Endodermal cell (in vitro differentiated cells): ENCODE data around the gene BACH1. TPM values are rescaled to one million over a fixed set of nuclear protein-coding genes. Genes with fewer than 3 reads are reported as not detected.

Experiments
- DNase-seq: peaks from one replicate; pipeline ENCODE4 v3.0.0-alpha.2; 2017
- H3K27ac ChIP-seq: 2 replicates; pipeline ENCODE4 v1.5.1; 2013; ENCODE audit warnings: mild to moderate bottlenecking, low read depth, low read length, moderate library complexity
- H3K27me3 ChIP-seq: 2 replicates; pipeline ENCODE4 v1.6.1; 2013; ENCODE audit warnings: mild to moderate bottlenecking, low read length, moderate library complexity; ENCODE audit not compliant: insufficient read depth, control insufficient read depth, poor library complexity, severe bottlenecking
- H3K36me3 ChIP-seq: 2 replicates; pipeline ENCODE4 v1.7.0; 2013; ENCODE audit warnings: mild to moderate bottlenecking, low read length, moderate library complexity; ENCODE audit not compliant: control insufficient read depth, insufficient read depth
- H3K4me1 ChIP-seq: one replicate; pipeline ENCODE4 v1.7.0; 2013; ENCODE audit warnings: low read length; ENCODE audit not compliant: control insufficient read depth, insufficient read depth
- H3K4me3 ChIP-seq: 2 replicates; pipeline ENCODE4 v1.5.1; 2013; ENCODE audit warnings: mild to moderate bottlenecking, low read length, moderate library complexity
- H3K9ac ChIP-seq: 2 replicates; pipeline ENCODE4 v1.6.1; 2013; ENCODE audit warnings: mild to moderate bottlenecking, low read length, moderate library complexity; ENCODE audit not compliant: poor library complexity, severe bottlenecking; ENCODE audit errors: extremely low read depth
- H3K9me3 ChIP-seq: 2 replicates; pipeline ENCODE4 v1.6.1; 2013; ENCODE audit warnings: mild to moderate bottlenecking, low read length, moderate library complexity; ENCODE audit not compliant: control insufficient read depth
- H3K27ac Mint-ChIP-seq: 2 replicates; pipeline ENCODE4 v1.8.0; 2020; ENCODE audit warnings: mixed read lengths
- H3K27me3 Mint-ChIP-seq: 2 replicates; pipeline ENCODE4 v1.8.0; 2021; ENCODE audit warnings: mild to moderate bottlenecking, mixed read lengths; ENCODE audit not compliant: insufficient read depth
- H3K36me3 Mint-ChIP-seq: 2 replicates; pipeline ENCODE4 v1.8.0; 2020; ENCODE audit warnings: low read depth, mixed read lengths
- H3K4me1 Mint-ChIP-seq: 2 replicates; pipeline ENCODE4 v1.8.0; 2020; ENCODE audit warnings: mixed read lengths
- H3K4me3 Mint-ChIP-seq: 2 replicates; pipeline ENCODE4 v1.8.0; 2020; ENCODE audit warnings: mild to moderate bottlenecking, moderate library complexity, mixed read lengths
- H3K9me3 Mint-ChIP-seq: 2 replicates; pipeline ENCODE4 v1.8.0; 2020; ENCODE audit warnings: mild to moderate bottlenecking, mixed read lengths
- CTCF ChIP-seq: fragments of 200-600 bp; sonication (generic); conservative IDR thresholded peaks from 2 replicates; pipeline ENCODE4 v1.5.0; 2021; ENCODE audit warnings: antibody characterized with exemption, mild to moderate bottlenecking
- WGBS, 2 experiments: methylation state at CpG; one replicate each; pipeline versions ENCODE4 v1.1.5 to v1.1.7; 2013; ENCODE audit warnings: missing lambda C conversion rate in 2 of 2, mixed read lengths in 1 of 2; ENCODE audit not compliant: insufficient coverage in 1 of 2, insufficient read length in 1 of 2; 5-methylcytosine and 5-hydroxymethylcytosine counted together
- total RNA-seq, 2 donors: library from RNA; stranded (reverse); fragmentation: NEBNext Ultra II Directional in 1 of 2; extraction: Animal tissue kit (Norgen Biotek cat#: 25700) in 1 of 2; gene quantifications; 2 replicates in 1 of 2; 3 replicates in 1 of 2; pipeline ENCODE4 v1.2.1, GENCODE V29; 2021

BACH1 gene
- total RNA-seq, 2 donors from 2014 or later, result 61.3 to 64.9 TPM

GRCh38 chr21:29305068-29305467 lies 6.3 kb downstream of the BACH1 start:
- H3K4me1 ChIP-seq, result peaks cover 29% of the 10 kb centered on the region
- no peaks in the 10 kb centered on the region for H3K36me3 Mint-ChIP-seq
- no peak overlapping the region for H3K4me3 ChIP-seq
- DNase-seq, result no peak
- no peak overlapping the region for H3K4me3 Mint-ChIP-seq
- WGBS, 2 experiments, result 86 to 90% methylated on average over 1 to 3 of the region's 3 CpGs
- H3K9me3 ChIP-seq, result no peaks in the 10 kb centered on the region
- no peak for TF ChIP-seq CTCF
- peaks cover 74% of the 10 kb centered on the region for H3K4me1 Mint-ChIP-seq
- no peak overlapping the region for H3K27ac ChIP-seq
- no peaks in the 10 kb centered on the region for H3K36me3 ChIP-seq
- H3K27ac Mint-ChIP-seq, result no peak overlapping the region
- no peaks in the 10 kb centered on the region for H3K27me3 Mint-ChIP-seq
- H3K9ac ChIP-seq, result no peak overlapping the region
- H3K9me3 Mint-ChIP-seq, result no peaks in the 10 kb centered on the region
- H3K27me3 ChIP-seq, result no peaks in the 10 kb centered on the region

GRCh38 chr21:29305561-29305960 lies 6.8 kb downstream of the BACH1 start:
- no CpG with 5 or more reads among the region's 1 CpG for WGBS, 2 experiments
- Mint-ChIP-seq H3K36me3 (peaks cover 3% of the 10 kb centered on the region), H3K27ac (no peak overlapping the region), H3K27me3 (no peaks in the 10 kb centered on the region), H3K4me3 (no peak overlapping the region), H3K9me3 (no peaks in the 10 kb centered on the region), H3K4me1 (peaks cover 69% of the 10 kb centered on the region)
- DNase-seq, result no peak
- Histone ChIP-seq H3K4me1 (peaks cover 29% of the 10 kb centered on the region), H3K9me3 (peaks cover 4% of the 10 kb centered on the region), H3K36me3 (peaks cover 3% of the 10 kb centered on the region), H3K27ac (no peak overlapping the region), H3K27me3 (no peaks in the 10 kb centered on the region), H3K4me3 (no peak overlapping the region), H3K9ac (no peak overlapping the region)
- TF ChIP-seq CTCF, result no peak

GRCh38 chr21:29306920-29307319 lies 8.2 kb downstream of the BACH1 start:
- H3K9ac ChIP-seq, result no peak overlapping the region
- Mint-ChIP-seq H3K27ac (peak overlapping the region; percentile 48), H3K36me3 (peaks cover 13% of the 10 kb centered on the region), H3K27me3 (no peaks in the 10 kb centered on the region), H3K9me3 (no peaks in the 10 kb centered on the region), H3K4me3 (no peak overlapping the region), H3K4me1 (peaks cover 58% of the 10 kb centered on the region)
- H3K27me3 ChIP-seq, result no peaks in the 10 kb centered on the region
- 100% methylated on average over 3 of the region's 3 CpGs; no CpG with 5 or more reads in 1 of the 2 experiments for WGBS, 2 experiments
- no peak overlapping the region for H3K27ac ChIP-seq
- peaks cover 7% of the 10 kb centered on the region for H3K36me3 ChIP-seq
- no peak for DNase-seq
- no peak overlapping the region for H3K4me3 ChIP-seq
- TF ChIP-seq CTCF, result no peak
- peaks cover 24% of the 10 kb centered on the region for H3K4me1 ChIP-seq
- peaks cover 9% of the 10 kb centered on the region for H3K9me3 ChIP-seq
